Upper lobe of left lung (tissue), 6 donors: ENCODE measurements around the gene CHMP2A. TPM values are rescaled to one million over a fixed set of nuclear protein-coding genes. Genes with fewer than 3 reads are reported as not detected.
"Not testable (repeated sequence)": the region's sequence is repeated elsewhere in the genome, so short reads cannot be mapped to it uniquely, and the experiment has no call there.

Experiments
- ATAC-seq, 2 donors: fragments of 200-7000 bp; cut with Tn5 transposase; one replicate each; pipeline ENCODE4 v1.9.1; 2022; ENCODE audit warnings: mild to moderate bottlenecking in 2 of 2, moderate library complexity in 2 of 2; ENCODE audit not compliant: low FRiP score in 2 of 2
- DNase-seq, 2 donors: peaks; one replicate each; pipeline ENCODE4 v3.0.0-alpha.2; 2019 to 2020
- H3K27ac ChIP-seq, 4 donors: fragments of 200-600 bp; sonication (generic); one replicate each; pipeline ENCODE4 v1.5.1; 2016 to 2019
- H3K27me3 ChIP-seq, 4 donors: fragments of 200-600 bp; sonication (generic); one replicate each; pipeline ENCODE4 v1.5.1; 2017 to 2019
- H3K36me3 ChIP-seq, 4 donors: fragments of 200-600 bp; sonication (generic); one replicate each; pipeline ENCODE4 v1.5.1; 2016 to 2019
- H3K4me1 ChIP-seq, 4 donors: fragments of 200-600 bp; sonication (generic); one replicate each; pipeline ENCODE4 v1.5.1; 2018 to 2019
- H3K4me3 ChIP-seq, 4 donors: fragments of 200-600 bp; sonication (generic); one replicate each; pipeline ENCODE4 v1.5.1; 2017 to 2019; ENCODE audit warnings: mild to moderate bottlenecking in 2 of 4, moderate library complexity in 1 of 4
- H3K9me3 ChIP-seq, 4 donors: fragments of 200-600 bp; sonication (generic); one replicate each; pipeline ENCODE4 v1.5.1; 2018 to 2019
- CTCF ChIP-seq, 6 experiments: fragments of 450-650 bp in 4 of 6; fragments of 200-600 bp in 2 of 6; sonication (generic) in 2 of 6; IDR thresholded peaks; one replicate each; pipeline ENCODE4 v1.5.1; 2016 to 2019; ENCODE audit warnings: antibody characterized with exemption in 6 of 6
- EP300 ChIP-seq, 4 donors: sonication (generic); formaldehyde crosslinking; IDR thresholded peaks; one replicate each; pipeline ENCODE4 v1.5.1; 2017; ENCODE audit warnings: antibody characterized with exemption in 4 of 4, control low read depth in 2 of 4
- POLR2A ChIP-seq, 4 donors: fragments of 450-650 bp; IDR thresholded peaks; one replicate each; pipeline ENCODE4 v1.5.1; 2016 to 2017; ENCODE audit warnings: antibody characterized with exemption in 4 of 4, mild to moderate bottlenecking in 2 of 4
- POLR2AphosphoS5 ChIP-seq, 2 donors: sonication (generic); formaldehyde crosslinking; IDR thresholded peaks; one replicate each; pipeline ENCODE4 v1.5.1; 2017; ENCODE audit warnings: antibody characterized with exemption in 2 of 2
- WGBS, 2 donors: methylation state at CpG; one replicate each; pipeline ENCODE4 v1.1.5; 2017 to 2018; 5-methylcytosine and 5-hydroxymethylcytosine counted together
- total RNA-seq, 6 donors: library from RNA; depleted of rRNA in 4 of 6; stranded (reverse); fragments of >200 nt in 4 of 6; gene quantifications; one replicate each; pipeline versions ENCODE4 v1.1.0 to v1.2.1, GENCODE V29; 2016 to 2021
- donor health status: DM: no; HTN: no; CAD: no; lungs with moderate emphysema.
- donor health status: DM: no; HTN: yes; CAD: no; lungs with severe emphysema.

The CHMP2A gene
- total RNA-seq, 6 donors from 2014 or later, result 75.4 to 162 (median 123) TPM

- 0 to 1% methylated on average over 33 to 67 of the region's 73 CpGs for WGBS, 2 donors
- TF ChIP-seq CTCF (IDR thresholded peaks at IDR 0.05) (peak in 4 of 6 experiments; percentile 17 to 44 (median 40)), POLR2AphosphoS5 (IDR thresholded peaks at IDR 0.05) (peak; percentile 89 to 96), EP300 (IDR thresholded peaks at IDR 0.05) (peak in 1 of 4 donors; percentile 39), POLR2A (IDR thresholded peaks at IDR 0.05) (peak; percentile 51 to 97 (median 96))
- Histone ChIP-seq H3K4me1 (peaks cover 24 to 34% (median 28%) of the 10 kb centered on the region in 4 donors), H3K36me3 (peaks cover 14 to 22% (median 20%) of the 10 kb centered on the region in 4 donors), H3K9me3 (no peaks in the 10 kb centered on the region), H3K4me3 (peak within 1 kb of the TSS; percentile 68 to 98 (median 94)), H3K27me3 (no peaks in the 10 kb centered on the region), H3K27ac (peak within 1 kb of the TSS; percentile 89 to 98 (median 94))
- peak; percentile 98 to 100 for DNase-seq
- peak; percentile 98 to 99 for ATAC-seq
Observed at GRCh38 chr19:58543826-58544590, 10.9 kb downstream of the CHMP2A start, which contains the start of gene TRIM28. TRIM28 (plus strand) TSS chr19:58544064; CDS start chr19:58544758, 694 bp downstream.

- not testable (repeated sequence) for H3K27me3 ChIP-seq, ATAC-seq, DNase-seq, H3K36me3 ChIP-seq, H3K9me3 ChIP-seq
- Histone ChIP-seq H3K4me3 (peak overlapping the region in 3 of 4 donors; percentile 91 to 98 (median 97)), H3K4me1 (peaks cover 31 to 45% (median 38%) of the 10 kb centered on the region in 4 donors), H3K27ac (peak overlapping the region; percentile 89 to 98 (median 94))
- WGBS, 2 donors, result 85% methylated on average over 18 of the region's 18 CpGs
Observed at GRCh38 chr19:58542641-58543372, 12.1 kb downstream of the CHMP2A start.

GRCh38 chr19:58539169-58539559, 15.7 kb downstream of the CHMP2A start:
- H3K4me3 ChIP-seq, ATAC-seq, DNase-seq, H3K36me3 ChIP-seq, H3K9me3 ChIP-seq, H3K27me3 ChIP-seq, H3K27ac ChIP-seq: not testable (repeated sequence)
- H3K4me1 ChIP-seq, result peaks cover 10 to 22% (median 15%) of the 10 kb centered on the region in 4 donors

- Histone ChIP-seq H3K9me3 (no peaks in the 10 kb centered on the region), H3K4me3 (peak overlapping the region in 3 of 4 donors; percentile 34 to 42 (median 41)), H3K36me3 (no peaks in the 10 kb centered on the region), H3K27ac (peak overlapping the region; percentile 17 to 69 (median 40)), H3K27me3 (peaks cover 0 to 9% (median 3%) of the 10 kb centered on the region in 4 donors), H3K4me1 (peaks cover 10 to 20% (median 14%) of the 10 kb centered on the region in 4 donors)
- ATAC-seq (peak; percentile 52 to 82), DNase-seq (peak in 1 of 2 donors; percentile 87)
- WGBS, 2 donors, result 3 to 7% methylated on average over 24 to 49 of the region's 55 CpGs
- TF ChIP-seq POLR2A (IDR thresholded peaks at IDR 0.05) (no peak), POLR2AphosphoS5 (IDR thresholded peaks at IDR 0.05) (no peak), CTCF (IDR thresholded peaks at IDR 0.05) (no peak), EP300 (IDR thresholded peaks at IDR 0.05) (no peak)
Observed at GRCh38 chr19:58538257-58539168, 16.4 kb downstream of the CHMP2A start.

GRCh38 chr19:58536852-58537798, 17.8 kb downstream of the CHMP2A start:
- H3K27me3 ChIP-seq, result peaks cover 0 to 9% (median 3%) of the 10 kb centered on the region in 4 donors
- H3K9me3 ChIP-seq, result no peaks in the 10 kb centered on the region
- H3K4me1 ChIP-seq, result peaks cover 7 to 14% (median 11%) of the 10 kb centered on the region in 4 donors
- TF ChIP-seq POLR2AphosphoS5 (IDR thresholded peaks at IDR 0.05) (no peak), POLR2A (IDR thresholded peaks at IDR 0.05) (no peak), CTCF (IDR thresholded peaks at IDR 0.05) (no peak)
- DNase-seq (no peak), ATAC-seq (peak in 1 of 2 donors; percentile 55)
- 83 to 96% methylated on average over 7 to 8 of the region's 8 CpGs for WGBS, 2 donors
- H3K4me3 ChIP-seq, result no peak overlapping the region
- no peak overlapping the region for H3K27ac ChIP-seq
- H3K36me3 ChIP-seq, result no peaks in the 10 kb centered on the region
